ENCODE measurements around the gene LCE3E.

LCE3E gene

GRCh38 chr1:152537496-152537895 lies 29.1 kb downstream of the LCE3E start:
- Histone ChIP-seq H3K79me2 (no peaks in the 10 kb centered on the region), H3K27ac (no peak overlapping the region), H3K27me3 (ENCODE audit: control insufficient read depth, insufficient read depth, low read length) (no peaks in the 10 kb centered on the region), H3K36me3 (ENCODE audit: control insufficient read depth, insufficient read depth, low read length) (no peaks in the 10 kb centered on the region), H2AFZ (no peak overlapping the region), H3K9me3 (ENCODE audit: control insufficient read depth, low read length) (no peaks in the 10 kb centered on the region), H3K9ac (no peak overlapping the region), H3K4me1 (no peaks in the 10 kb centered on the region), H3K4me2 (ENCODE audit: low read length) (no peak overlapping the region), H3K4me3 (ENCODE audit: low read depth, low read length) (no peak overlapping the region)
- TF ChIP-seq CTCF (IDR thresholded peaks at IDR 0.05), result no peak

DNA sequence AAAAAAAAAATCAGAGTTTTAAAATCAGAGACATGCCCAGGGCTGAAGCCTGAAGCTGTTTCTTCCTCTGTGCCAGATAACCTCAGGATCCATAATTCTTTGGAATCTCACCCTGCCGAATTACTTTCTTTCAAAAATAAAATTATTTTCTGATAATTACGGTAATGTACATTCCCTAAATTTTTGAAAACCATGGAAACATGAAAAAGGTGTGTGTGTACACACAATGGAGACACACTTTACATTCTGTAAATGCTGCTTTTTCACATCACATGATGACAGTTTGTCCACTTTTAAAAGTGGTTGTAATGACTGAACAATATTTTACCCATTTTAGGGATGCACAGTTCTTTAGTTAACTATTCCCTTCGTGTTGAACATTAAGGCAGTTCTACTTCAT lies 30.8 kb downstream of the LCE3E start:
- no peaks in the 10 kb centered on the region for H3K36me3 ChIP-seq (ENCODE audit: control insufficient read depth, insufficient read depth, low read length)
- no peaks in the 10 kb centered on the region for H3K4me1 ChIP-seq
- H3K4me2 ChIP-seq (ENCODE audit: low read length), result no peak overlapping the region
- no peak overlapping the region for H3K27ac ChIP-seq
- H3K9ac ChIP-seq, result no peak overlapping the region
- H3K27me3 ChIP-seq (ENCODE audit: control insufficient read depth, insufficient read depth, low read length), result no peaks in the 10 kb centered on the region
- H3K9me3 ChIP-seq (ENCODE audit: control insufficient read depth, low read length), result no peaks in the 10 kb centered on the region
- H3K79me2 ChIP-seq, result no peaks in the 10 kb centered on the region
- H2AFZ ChIP-seq, result no peak overlapping the region
- H3K4me3 ChIP-seq (ENCODE audit: low read depth, low read length), result no peak overlapping the region
- no peak for TF ChIP-seq CTCF (IDR thresholded peaks at IDR 0.05)

- peaks cover 3% of the 10 kb centered on the region for H3K9me3 ChIP-seq (ENCODE audit: control insufficient read depth, low read length)
- TF ChIP-seq CTCF (IDR thresholded peaks at IDR 0.05), result peak; percentile 21
- H2AFZ ChIP-seq, result no peak overlapping the region
Measured at GRCh38 chr1:152533327-152533938, 33.1 kb downstream of the LCE3E start.

DNA sequence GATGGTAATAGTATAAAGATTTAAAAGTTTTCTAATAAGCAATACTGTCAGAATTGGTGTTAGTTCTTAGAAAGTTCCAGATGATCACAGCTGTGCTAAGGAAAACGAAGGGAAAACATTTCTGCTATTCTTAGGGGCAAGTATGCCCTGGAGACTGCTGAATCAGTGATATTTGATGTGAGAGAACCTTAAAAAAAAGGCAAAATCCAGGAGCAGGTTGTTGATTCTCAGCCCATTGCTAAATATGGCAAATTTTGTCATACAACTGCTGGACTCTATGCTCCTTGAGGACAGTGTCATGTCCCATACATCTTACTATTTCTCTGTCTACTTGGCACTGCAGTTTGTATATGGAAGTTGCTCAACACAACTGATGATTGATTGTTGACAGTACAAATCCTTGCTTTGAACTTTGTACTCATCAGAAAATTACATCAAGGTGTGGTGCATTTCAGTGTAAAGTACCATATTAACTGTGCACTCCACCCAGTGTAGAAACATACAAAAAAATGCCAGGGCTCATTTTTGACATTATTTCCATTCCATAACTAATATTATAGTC lies 41.4 kb downstream of the LCE3E start:
- H3K27ac ChIP-seq, result no peak overlapping the region
- no peak for TF ChIP-seq CTCF (IDR thresholded peaks at IDR 0.05)

More at GRCh38 chr1:152533327-152533938, 33.1 kb downstream of the LCE3E start:
- no peaks in the 10 kb centered on the region for H3K36me3 ChIP-seq (ENCODE audit: control insufficient read depth, insufficient read depth, low read length)
- no peak overlapping the region for H3K9ac ChIP-seq
- H3K27me3 ChIP-seq (ENCODE audit: control insufficient read depth, insufficient read depth, low read length), result no peaks in the 10 kb centered on the region
- no peak overlapping the region for H3K4me2 ChIP-seq (ENCODE audit: low read length)
- no peaks in the 10 kb centered on the region for H3K4me1 ChIP-seq
- no peaks in the 10 kb centered on the region for H3K79me2 ChIP-seq
- no peak overlapping the region for H3K4me3 ChIP-seq (ENCODE audit: low read depth, low read length)
- no peak overlapping the region for H3K27ac ChIP-seq

DNA sequence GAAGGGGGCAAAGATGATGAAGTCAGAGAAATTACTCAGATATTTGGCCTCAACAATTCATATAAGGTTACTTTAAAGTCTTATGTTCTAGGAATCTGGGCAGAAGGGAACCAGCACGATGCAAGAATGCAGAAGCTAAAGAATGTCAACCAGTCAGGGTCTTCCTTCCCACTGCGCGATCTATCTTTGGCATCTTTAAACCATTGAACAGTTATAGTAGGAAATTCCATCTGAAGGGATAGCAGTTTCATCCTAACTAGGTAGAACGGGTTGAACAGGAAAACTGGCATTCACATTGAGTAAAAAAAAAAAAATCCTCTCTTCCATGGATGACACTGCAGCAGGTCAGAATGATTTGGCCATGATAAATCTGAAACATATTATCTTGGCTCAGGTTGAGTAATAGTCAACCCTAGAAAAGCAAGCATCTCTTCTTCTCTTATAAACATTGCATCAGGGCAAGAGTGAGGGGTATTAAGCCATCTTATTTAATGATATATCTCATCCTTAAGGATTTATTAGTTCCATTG lies 46.0 kb downstream of the LCE3E start:
- Histone ChIP-seq H3K79me2 (no peaks in the 10 kb centered on the region), H3K27me3 (ENCODE audit: control insufficient read depth, insufficient read depth, low read length) (no peaks in the 10 kb centered on the region)
- no peak for TF ChIP-seq CTCF (IDR thresholded peaks at IDR 0.05)

More for the DNA sequence above, 41.4 kb downstream of the LCE3E start:
- Histone ChIP-seq H3K9ac (no peak overlapping the region), H3K4me1 (no peaks in the 10 kb centered on the region), H3K27me3 (ENCODE audit: control insufficient read depth, insufficient read depth, low read length) (no peaks in the 10 kb centered on the region), H3K79me2 (no peaks in the 10 kb centered on the region), H3K36me3 (ENCODE audit: control insufficient read depth, insufficient read depth, low read length) (no peaks in the 10 kb centered on the region), H3K4me2 (ENCODE audit: low read length) (no peak overlapping the region), H3K9me3 (ENCODE audit: control insufficient read depth, low read length) (peaks cover 3% of the 10 kb centered on the region), H3K4me3 (ENCODE audit: low read depth, low read length) (no peak overlapping the region), H2AFZ (no peak overlapping the region)

More for the DNA sequence above, 46.0 kb downstream of the LCE3E start:
- Histone ChIP-seq H3K27ac (no peak overlapping the region), H3K4me3 (ENCODE audit: low read depth, low read length) (no peak overlapping the region), H3K4me1 (no peaks in the 10 kb centered on the region), H3K4me2 (ENCODE audit: low read length) (no peak overlapping the region), H3K9me3 (ENCODE audit: control insufficient read depth, low read length) (no peaks in the 10 kb centered on the region), H3K9ac (no peak overlapping the region), H2AFZ (no peak overlapping the region), H3K36me3 (ENCODE audit: control insufficient read depth, insufficient read depth, low read length) (no peaks in the 10 kb centered on the region)

Data from parathyroid adenoma (tissue), 2 donors.